ENCODE results near the gene PHETA1. TPM values are rescaled to one million over a fixed set of nuclear protein-coding genes. Genes with fewer than 3 reads are reported as not detected.
A peak's percentile ranks its signal among the peaks of the same experiment; 100 is the strongest.

Gene PHETA1
- total RNA-seq, 1 experiment from 2014 or later, result 10.6 TPM

GRCh38 chr12:111409403-111409779, 40.5 kb upstream of the PHETA1 start (continued):
- TF ChIP-seq POLR2A (IDR thresholded peaks at IDR 0.05; ENCODE audit: borderline replicate concordance, extremely low read depth, insufficient read depth, insufficient read length) (no peak), EGR1 (IDR thresholded peaks at IDR 0.05; ENCODE audit: low read depth) (no peak), SP1 (IDR thresholded peaks at IDR 0.05; ENCODE audit: low read depth) (no peak), ELF1 (IDR thresholded peaks at IDR 0.05; ENCODE audit: borderline replicate concordance, low read depth) (no peak), TCF7L2 (IDR thresholded peaks at IDR 0.05; ENCODE audit: borderline replicate concordance, extremely low read depth, insufficient read depth, insufficient read length) (no peak)

- POLR2A ChIA-PET, result no interaction called here
- H3K4me3 ChIP-seq (replicated peaks in 1 of 2; ENCODE audit: low read depth in 1 of 2, low read length in 2 of 2), result no peak overlapping the region
- no peaks in the 10 kb centered on the region for H3K27me3 ChIP-seq (ENCODE audit: insufficient read depth, low read length)
- H3K36me3 ChIP-seq (ENCODE audit: control insufficient read depth in 1 of 2, insufficient read depth in 2 of 2, low read length in 2 of 2), result no peaks in the 10 kb centered on the region
- CTCF ChIA-PET, result no interaction called here
- RAD21 ChIA-PET (ENCODE audit: low non-redundant PET in 1 of 2, low total read pairs in 2 of 2, uncharacterized antibody in 2 of 2, unreplicated experiment in 2 of 2), result no interaction called here
- intact Hi-C loops (cut with micrococcal nuclease), result no loop called here
- no peak overlapping the region for H2AFZ ChIP-seq (ENCODE audit: low read depth, low read length, poor library complexity, severe bottlenecking)
- peak overlapping the region; percentile 30; the same call in 1 of the 2 replicates for H3K27ac ChIP-seq (ENCODE audit: low read depth, low read length)
- peak overlapping the region; percentile 38; the same call in 1 of the 2 replicates for H3K9ac ChIP-seq (ENCODE audit: low read length)
- ATAC-seq (no peak), DNase-seq (ENCODE audit: low read depth, low spot score) (no peak)
- peaks cover 33 to 80% of the 10 kb centered on the region in 2 experiments for H3K4me1 ChIP-seq (ENCODE audit: control insufficient read depth in 1 of 2, insufficient read depth in 2 of 2, low read length in 2 of 2)
- no TSS peak for BruUV-seq (replicated peaks)
- no peaks in the 10 kb centered on the region for H4K20me1 ChIP-seq (ENCODE audit: insufficient read depth)
- TF ChIP-seq JUND (IDR thresholded peaks at IDR 0.05) (no peak), POLR2A (IDR thresholded peaks at IDR 0.05; ENCODE audit: borderline replicate concordance, extremely low read depth, insufficient read depth, insufficient read length) (no peak), EZH2phosphoT487 (IDR thresholded peaks at IDR 0.05; ENCODE audit: borderline replicate concordance) (no peak)
- peak overlapping the region; percentile 67 for H3K4me2 ChIP-seq (ENCODE audit: low read length)
- no peaks in the 10 kb centered on the region for H3K9me2 ChIP-seq (ENCODE audit: insufficient read depth)
- H3K9me3 ChIP-seq (ENCODE audit: control insufficient read depth in 1 of 2, insufficient read depth in 1 of 2, low read depth in 1 of 2, low read length in 2 of 2), result no peaks in the 10 kb centered on the region
- H3K79me2 ChIP-seq (ENCODE audit: insufficient read depth, low read length), result peaks cover 40% of the 10 kb centered on the region
These were observed 39.9 kb upstream of the PHETA1 start for GRCh38 chr12:111408686-111409402.

- H2AFZ ChIP-seq (ENCODE audit: low read depth, low read length, poor library complexity, severe bottlenecking), result no peak overlapping the region
- H3K4me2 ChIP-seq (ENCODE audit: low read length), result no peak overlapping the region
- no peaks in the 10 kb centered on the region for H3K27me3 ChIP-seq (ENCODE audit: insufficient read depth, low read length)
- RAD21 ChIA-PET (ENCODE audit: low non-redundant PET in 1 of 2, low total read pairs in 2 of 2, uncharacterized antibody in 2 of 2, unreplicated experiment in 2 of 2), result no interaction called here
- no peak overlapping the region for H3K4me3 ChIP-seq (replicated peaks in 1 of 2; ENCODE audit: low read depth in 1 of 2, low read length in 2 of 2)
- DNase-seq (ENCODE audit: low read depth, low spot score) (no peak), ATAC-seq (no peak)
- H3K9me2 ChIP-seq (ENCODE audit: insufficient read depth), result no peaks in the 10 kb centered on the region
- no peak overlapping the region for H3K9ac ChIP-seq (ENCODE audit: low read length)
- no peak overlapping the region for H3K27ac ChIP-seq (ENCODE audit: low read depth, low read length)
- peaks cover 29 to 72% of the 10 kb centered on the region in 2 experiments for H3K4me1 ChIP-seq (ENCODE audit: control insufficient read depth in 1 of 2, insufficient read depth in 2 of 2, low read length in 2 of 2)
- no peaks in the 10 kb centered on the region for H3K9me3 ChIP-seq (ENCODE audit: control insufficient read depth in 1 of 2, insufficient read depth in 1 of 2, low read depth in 1 of 2, low read length in 2 of 2)
- H3K36me3 ChIP-seq (ENCODE audit: control insufficient read depth in 1 of 2, insufficient read depth in 2 of 2, low read length in 2 of 2), result no peaks in the 10 kb centered on the region
- BruUV-seq (replicated peaks), result no TSS peak
- H4K20me1 ChIP-seq (ENCODE audit: insufficient read depth), result no peaks in the 10 kb centered on the region
- intact Hi-C loops (cut with micrococcal nuclease), result no loop called here
- POLR2A ChIA-PET, result no interaction called here
- CTCF ChIA-PET, result no interaction called here
- peaks cover 40% of the 10 kb centered on the region for H3K79me2 ChIP-seq (ENCODE audit: insufficient read depth, low read length)
- TF ChIP-seq SIN3A (IDR thresholded peaks at IDR 0.05; ENCODE audit: low read depth) (no peak), YY1 (IDR thresholded peaks at IDR 0.05; ENCODE audit: extremely low read depth, insufficient replicate concordance, low read depth, low read length) (no peak), FOSL1 (IDR thresholded peaks at IDR 0.05; ENCODE audit: low read depth) (no peak), ZBTB33 (IDR thresholded peaks at IDR 0.05; ENCODE audit: extremely low read depth, insufficient replicate concordance, low read length) (no peak), ZFX (IDR thresholded peaks at IDR 0.05) (no peak), CTCF (IDR thresholded peaks at IDR 0.05 in 2 of 3, conservative IDR thresholded peaks at IDR 0.05 in 1 of 3; ENCODE audit: borderline replicate concordance in 1 of 3, insufficient read depth in 1 of 3, low read depth in 2 of 3, low read length in 2 of 3) (no peak), JUND (IDR thresholded peaks at IDR 0.05) (no peak)
These were observed 39.2 kb upstream of the PHETA1 start for GRCh38 chr12:111408116-111408440.

Data from HCT116 (cell line).